Fibroblast of mammary gland (primary cell): ENCODE results near the gene ZNF655.

ENCODE experiments used
- DNase-seq: peaks from one replicate; pipeline ENCODE4 v3.0.0-alpha.2; 2010; ENCODE audit warnings: low read depth
- H3K4me3 ChIP-seq: 2 replicates; pipeline ENCODE4 v1.5.1; 2011; ENCODE audit warnings: low read depth, mild to moderate bottlenecking, low read length, moderate library complexity; ENCODE audit not compliant: control insufficient read depth
- TF ChIP-seq, protein P1 (sequence below): conservative IDR thresholded peaks from 2 replicates; pipeline ENCODE4 v1.5.1; 2011; ENCODE audit warnings: low read depth, low read length, inconsistent platforms; ENCODE audit not compliant: control insufficient read depth, insufficient read depth

ZNF655 gene

DNA sequence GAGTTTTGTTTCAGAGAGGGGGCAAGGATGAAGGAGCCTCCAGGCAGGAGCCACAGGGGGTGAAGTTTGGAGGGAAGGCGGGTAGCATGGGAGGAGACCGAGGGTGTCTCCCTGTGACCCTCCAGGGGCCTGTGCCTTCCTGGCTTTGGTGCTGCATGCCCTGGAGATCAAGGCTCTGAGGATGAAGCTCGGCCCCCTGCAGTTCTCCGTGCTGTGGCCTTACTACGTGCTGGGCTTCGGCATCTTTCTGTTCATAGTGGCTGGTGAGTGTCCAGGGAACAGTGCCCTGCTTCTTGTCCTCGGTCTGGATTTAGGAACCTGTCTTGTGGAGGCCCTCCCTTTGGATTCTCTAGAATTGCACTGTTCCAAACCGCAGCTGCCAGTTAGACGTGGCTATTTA, 49.1 kb downstream of the ZNF655 start:
- TF ChIP-seq, protein P1, sequence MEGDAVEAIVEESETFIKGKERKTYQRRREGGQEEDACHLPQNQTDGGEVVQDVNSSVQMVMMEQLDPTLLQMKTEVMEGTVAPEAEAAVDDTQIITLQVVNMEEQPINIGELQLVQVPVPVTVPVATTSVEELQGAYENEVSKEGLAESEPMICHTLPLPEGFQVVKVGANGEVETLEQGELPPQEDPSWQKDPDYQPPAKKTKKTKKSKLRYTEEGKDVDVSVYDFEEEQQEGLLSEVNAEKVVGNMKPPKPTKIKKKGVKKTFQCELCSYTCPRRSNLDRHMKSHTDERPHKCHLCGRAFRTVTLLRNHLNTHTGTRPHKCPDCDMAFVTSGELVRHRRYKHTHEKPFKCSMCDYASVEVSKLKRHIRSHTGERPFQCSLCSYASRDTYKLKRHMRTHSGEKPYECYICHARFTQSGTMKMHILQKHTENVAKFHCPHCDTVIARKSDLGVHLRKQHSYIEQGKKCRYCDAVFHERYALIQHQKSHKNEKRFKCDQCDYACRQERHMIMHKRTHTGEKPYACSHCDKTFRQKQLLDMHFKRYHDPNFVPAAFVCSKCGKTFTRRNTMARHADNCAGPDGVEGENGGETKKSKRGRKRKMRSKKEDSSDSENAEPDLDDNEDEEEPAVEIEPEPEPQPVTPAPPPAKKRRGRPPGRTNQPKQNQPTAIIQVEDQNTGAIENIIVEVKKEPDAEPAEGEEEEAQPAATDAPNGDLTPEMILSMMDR: no peak
- DNase-seq: no peak
- H3K4me3 ChIP-seq: no peak overlapping the region

DNA sequence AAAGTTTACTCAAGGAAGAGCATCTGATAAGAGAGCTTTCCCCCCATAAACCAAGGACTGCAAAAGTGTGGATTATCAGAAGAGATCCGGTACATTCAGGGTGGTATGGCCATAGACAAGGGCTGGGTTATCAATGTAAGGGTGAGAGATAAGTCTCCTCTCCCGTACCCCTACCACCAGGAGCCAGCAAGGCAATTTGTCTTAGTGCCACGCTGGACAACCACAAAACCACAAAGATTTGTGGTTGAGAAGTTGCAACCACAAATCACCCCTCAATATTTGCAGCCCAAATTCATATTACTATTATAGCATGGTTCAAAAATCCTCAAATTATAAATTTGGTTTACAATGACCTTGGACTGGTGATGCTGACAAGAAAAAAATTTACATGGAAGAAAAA, 56.1 kb downstream of the ZNF655 start:
- TF ChIP-seq, protein P1: no peak
- no peak for DNase-seq
- no peak overlapping the region for H3K4me3 ChIP-seq

DNA sequence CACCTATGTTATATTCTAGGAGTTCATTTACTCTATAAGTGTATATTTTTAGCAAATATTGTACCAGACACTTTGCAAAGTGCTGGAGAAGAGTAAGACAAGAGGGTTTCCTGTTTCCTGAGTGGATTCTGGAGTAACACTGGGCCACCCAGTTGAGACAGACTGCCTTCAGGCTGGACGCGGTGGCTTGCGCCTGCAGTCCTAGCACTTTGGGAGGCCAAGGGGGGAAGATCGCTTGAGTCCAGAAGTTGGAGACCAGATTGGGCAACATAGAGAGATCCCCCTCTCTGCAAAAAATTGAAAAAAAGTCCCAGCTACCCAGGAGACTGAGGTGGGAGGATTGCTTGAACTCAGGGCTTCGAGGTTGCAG, 57.5 kb downstream of the ZNF655 start:
- TF ChIP-seq, protein P1: no peak
- DNase-seq: no peak
- H3K4me3 ChIP-seq: peak overlapping the region; percentile 91

DNA sequence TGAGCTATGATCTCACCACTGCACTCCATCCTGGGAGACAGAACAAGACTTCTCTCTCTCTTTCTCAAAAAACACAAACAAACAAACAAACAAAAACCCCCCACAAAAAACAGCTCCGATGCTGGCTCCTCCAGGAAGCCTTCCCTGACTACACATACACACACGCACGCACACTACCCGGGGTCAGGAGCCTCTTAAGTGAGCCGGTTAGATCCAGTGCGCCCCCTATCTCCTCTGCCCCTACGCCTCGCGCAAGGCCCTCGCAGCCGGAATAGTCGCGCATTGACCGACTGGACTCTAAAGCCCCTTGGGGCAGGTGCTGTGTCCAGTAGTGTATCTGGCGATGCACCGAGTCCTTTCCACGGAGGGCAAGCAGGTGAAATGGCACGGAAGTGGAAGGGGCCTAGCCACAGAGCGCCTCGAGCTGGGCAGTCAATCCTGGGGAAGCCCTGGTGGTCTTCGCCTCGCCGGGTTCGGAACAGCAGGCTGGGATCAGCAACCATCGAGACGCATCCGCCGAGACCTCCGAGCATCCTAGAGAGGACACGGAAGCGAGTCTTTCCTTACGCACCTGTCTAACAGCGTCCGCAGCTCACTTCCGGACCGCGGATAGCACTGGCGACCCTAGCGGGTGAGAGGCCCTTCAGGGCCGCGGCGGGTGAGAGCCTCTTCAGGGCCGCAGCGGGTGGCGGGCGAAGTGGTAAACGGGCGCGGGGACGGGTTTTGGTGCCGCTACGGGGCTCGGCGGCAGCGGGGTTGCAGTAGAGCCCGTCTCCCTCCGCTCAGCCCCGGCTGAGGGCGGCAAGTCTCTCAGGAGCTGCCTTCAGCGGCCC, 58.1 kb downstream of the ZNF655 start, which contains the start of gene ZSCAN25:
ZSCAN25 (plus strand) TSS at position 588 of the 833 bp plus-strand sequence. CDS start 2,661 bp downstream, outside the sequence.
- TF ChIP-seq, protein P1: peak; percentile 40
- peak within 1 kb of the TSS; percentile 91 for H3K4me3 ChIP-seq
- peak; percentile 91 for DNase-seq

DNA sequence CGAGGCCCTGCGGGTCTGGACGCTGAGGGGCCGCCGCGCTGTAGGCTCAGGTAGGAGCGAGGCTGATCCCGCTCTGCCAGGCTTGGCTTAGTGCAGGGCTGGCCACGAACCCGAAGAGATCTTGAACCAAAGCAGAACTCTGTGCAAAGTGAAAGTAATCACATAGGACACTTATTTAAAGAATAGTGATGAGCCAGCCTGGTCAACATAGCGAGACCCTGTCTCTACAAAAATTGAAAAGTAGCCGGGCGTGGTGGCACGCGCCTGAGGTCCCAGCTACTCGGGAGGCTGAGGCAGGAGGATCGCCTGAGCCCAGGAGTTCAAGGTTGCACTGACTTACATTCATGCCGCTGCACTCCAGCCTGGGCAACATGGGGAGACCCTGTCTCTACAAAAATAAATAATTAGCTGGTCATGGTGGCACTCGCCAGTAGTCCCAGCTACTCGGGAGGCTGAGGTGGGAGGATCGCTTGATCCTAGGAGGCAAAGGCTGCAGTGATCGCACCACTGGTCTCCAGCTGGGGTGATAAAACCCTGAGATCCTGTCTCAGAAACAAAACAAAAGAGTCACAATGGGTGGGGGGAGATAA, 58.8 kb downstream of the ZNF655 start:
- TF ChIP-seq, protein P1: no peak
- H3K4me3 ChIP-seq: peak overlapping the region; percentile 91
- DNase-seq: no peak

DNA sequence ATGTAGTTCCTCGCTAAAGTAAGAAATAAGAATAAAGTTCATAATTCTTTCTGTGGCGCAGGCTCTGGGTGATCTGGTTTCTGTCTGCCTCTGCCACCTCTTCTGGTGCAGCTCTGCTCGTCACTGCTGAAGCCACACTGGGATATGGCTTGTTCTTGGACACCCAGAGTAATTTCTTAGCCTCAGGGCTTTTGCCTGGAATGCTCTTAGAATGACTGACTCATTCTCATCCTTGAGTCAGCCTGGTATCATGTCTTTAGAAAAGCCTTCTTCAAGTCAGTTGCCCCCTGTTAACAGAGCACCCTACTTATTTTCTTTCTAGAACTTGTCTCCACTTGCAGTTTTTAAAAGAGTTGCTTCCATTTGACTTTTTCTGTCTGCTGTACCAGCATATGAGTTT, 60.3 kb downstream of the ZNF655 start:
- DNase-seq: peak; percentile 36
- TF ChIP-seq, protein P1: no peak
- no peak overlapping the region for H3K4me3 ChIP-seq
